Fibroblast of gingiva (primary cell): ENCODE data around the gene GNAI2.
"Not testable (repeated sequence)": the region's sequence is repeated elsewhere in the genome, so short reads cannot be mapped to it uniquely, and the experiment has no call there.

Experiments
- DNase-seq: peaks from one replicate; pipeline ENCODE4 v3.0.0-alpha.2; 2011; ENCODE audit warnings: low read depth

Gene GNAI2

DNA sequence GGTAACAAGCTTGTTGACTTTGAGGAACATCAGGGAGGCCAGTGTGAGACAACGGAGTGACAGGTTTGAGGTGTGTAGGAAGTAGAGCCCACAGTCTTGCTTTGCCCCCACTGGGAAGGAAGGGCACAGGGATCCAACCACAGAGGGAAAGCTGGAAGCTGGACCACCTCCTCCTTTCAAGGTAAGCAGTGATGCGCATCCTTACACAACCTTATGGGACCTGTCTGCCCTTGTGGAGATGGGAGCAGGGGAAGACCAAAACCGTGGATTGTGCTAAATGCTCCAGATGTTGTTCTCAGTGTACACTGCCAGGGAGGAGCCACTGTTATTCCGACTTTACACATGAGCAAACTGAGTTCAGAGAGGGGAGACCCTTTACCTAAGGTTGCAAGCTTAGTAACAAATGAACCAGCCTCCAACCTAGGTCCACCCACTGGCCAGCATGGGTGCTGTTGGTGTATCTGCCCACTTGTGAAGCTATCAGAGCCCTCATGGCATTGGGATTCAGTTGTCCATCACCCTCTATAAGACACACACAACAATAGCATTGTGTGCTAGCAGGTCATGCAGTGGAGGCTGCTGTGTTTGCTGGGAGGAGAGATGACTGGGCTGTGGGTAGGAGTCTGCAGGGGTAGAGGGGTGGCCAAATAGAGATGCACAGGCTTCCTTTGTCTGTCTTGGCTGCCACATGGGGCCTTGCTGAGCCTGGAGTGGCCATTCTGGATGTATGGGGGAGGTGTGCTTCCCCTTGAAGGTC lies 42.3 kb downstream of the GNAI2 start:
- DNase-seq = no peak

DNA sequence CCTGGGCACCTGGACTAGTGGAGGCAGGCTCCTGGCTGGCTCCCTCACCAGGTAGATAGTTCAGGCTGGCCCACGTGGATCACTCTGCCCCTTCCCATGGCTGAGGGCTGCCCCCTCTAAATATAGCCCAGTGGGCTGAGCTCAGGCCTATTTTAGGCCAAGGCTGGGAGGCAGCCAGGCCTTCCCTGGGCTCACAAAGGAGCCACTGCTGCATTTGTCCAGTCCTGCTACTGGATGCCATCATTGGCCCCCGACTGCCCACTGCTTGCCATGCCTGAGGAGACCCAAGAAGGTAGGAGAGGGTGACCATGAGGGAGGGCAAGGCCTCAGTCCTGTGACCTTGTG lies 42.8 kb downstream of the GNAI2 start, which contains the start of gene LSMEM2:
Gene LSMEM2, plus strand, starts transcription at position 208 of the 345 bp plus-strand sequence. Its CDS starts 27 bp downstream, at position 235.
- DNase-seq = no peak

DNA sequence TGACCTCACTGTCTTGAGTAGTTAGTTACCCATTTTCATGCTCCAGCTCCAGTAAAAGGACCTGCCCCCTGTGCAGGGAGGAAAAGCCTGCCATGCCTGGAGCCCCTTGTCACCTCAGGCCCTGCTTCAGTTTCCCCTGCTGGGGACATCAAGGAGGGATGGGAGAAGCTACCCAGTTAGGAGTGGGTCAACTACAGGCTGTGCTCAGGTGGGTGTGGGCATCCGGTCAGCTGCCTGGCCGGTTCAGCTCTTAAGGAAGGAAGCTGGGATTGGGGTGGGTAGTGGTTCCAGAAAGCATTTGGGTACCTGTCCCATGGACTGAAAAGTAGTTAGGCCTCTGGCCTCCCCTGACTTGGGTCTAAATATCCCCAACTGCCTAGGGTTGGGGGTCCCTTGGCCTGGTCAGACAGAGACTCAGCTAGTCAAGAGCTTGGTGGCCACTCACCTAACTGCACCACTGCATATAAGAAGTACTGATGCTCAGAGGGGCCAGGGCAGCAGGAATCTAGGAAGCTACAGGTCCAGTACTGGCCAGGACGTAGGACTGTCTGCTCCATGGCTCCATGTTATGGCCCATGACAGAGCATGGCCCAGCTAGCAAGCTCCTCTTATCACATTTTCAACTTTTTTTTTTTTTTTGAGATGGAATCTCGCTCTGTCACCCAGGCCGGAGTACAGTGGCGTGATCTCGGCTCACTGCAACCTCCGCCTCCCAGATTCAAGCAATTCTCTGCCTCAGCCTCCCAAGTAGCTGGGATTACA lies 43.4 kb downstream of the GNAI2 start:
- no peak for DNase-seq

DNA sequence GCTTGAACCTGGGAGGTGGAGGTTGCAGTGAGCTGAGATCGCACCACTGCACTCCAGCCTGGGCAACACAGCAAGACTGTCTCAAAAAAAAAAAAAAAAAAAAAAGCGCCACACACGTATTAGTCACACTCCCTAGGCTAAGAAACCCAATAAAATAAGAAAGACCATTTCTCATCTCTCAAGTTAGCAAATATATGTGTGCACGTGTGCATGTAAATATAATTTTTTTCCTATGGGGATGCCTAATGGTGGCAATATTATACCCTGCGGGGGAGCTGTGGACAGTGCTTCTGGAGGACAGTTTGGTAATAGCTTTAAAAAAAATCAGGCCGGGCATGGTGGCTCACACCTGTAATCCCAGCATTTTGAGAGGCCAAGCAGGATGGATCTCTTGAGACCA lies 48.1 kb downstream of the GNAI2 start:
- DNase-seq = not testable (repeated sequence)

DNA sequence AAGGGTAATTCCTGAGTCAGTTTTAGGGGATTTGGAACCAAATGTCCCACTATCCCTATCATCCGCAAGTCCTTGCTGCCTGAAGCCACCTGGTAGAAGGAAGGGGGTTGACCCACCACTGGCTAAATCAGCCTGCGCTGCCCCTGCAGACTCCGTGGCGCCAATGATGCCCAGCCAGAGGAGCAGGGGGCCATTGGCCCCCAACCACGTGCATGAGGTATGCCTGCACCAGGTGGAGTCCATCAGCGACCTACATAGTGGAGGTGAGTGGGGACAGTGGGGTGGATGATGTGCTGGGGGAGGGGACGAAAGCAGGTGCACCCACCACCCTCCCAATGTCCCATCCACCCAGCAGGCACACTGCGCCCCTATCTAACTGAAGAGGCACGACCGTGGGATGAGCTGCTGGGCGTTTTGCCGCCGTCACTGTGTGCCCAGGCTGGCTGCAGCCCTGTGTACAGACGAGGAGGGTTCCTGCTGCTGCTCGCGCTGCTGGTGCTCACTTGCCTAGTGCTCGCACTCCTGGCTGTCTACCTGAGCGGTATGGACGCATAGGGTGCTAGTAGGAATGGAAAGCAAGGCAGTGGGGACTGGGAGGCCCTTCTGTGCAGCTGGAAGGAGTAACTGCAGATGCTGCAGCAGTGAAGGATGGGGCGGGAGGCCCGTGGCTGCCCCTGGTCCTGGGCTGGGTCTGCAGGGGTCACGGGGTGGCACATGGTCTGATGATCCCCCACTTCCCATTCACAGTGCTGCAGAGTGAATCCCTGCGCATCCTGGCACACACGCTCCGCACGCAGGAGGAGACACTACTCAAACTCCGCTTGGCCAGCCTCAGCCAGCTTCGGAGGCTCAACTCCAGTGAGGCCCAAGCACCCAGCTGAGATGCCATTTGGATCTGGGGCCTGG lies 50.6 kb downstream of the GNAI2 start:
- DNase-seq = no peak

DNA sequence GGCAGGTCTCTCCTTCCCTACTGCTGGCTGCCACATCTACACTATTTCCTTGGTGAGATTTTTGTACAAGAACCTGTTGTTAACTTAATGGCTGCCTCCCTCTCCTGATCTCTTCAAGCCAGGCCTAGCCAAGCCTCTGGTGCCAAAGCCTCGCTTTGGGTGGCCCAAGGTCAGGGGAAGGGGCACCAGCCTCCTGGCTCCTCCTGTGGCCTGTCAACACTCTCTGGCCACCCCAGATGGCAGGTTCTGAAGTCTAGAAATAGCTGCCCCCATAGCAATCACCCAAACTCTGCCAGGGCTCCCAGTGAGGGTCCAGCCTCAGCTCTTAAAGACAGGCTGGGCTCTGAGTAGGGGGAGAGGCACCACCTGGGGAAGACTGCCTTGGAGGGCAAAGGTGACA lies 51.3 kb downstream of the GNAI2 start:
- no peak for DNase-seq

DNA sequence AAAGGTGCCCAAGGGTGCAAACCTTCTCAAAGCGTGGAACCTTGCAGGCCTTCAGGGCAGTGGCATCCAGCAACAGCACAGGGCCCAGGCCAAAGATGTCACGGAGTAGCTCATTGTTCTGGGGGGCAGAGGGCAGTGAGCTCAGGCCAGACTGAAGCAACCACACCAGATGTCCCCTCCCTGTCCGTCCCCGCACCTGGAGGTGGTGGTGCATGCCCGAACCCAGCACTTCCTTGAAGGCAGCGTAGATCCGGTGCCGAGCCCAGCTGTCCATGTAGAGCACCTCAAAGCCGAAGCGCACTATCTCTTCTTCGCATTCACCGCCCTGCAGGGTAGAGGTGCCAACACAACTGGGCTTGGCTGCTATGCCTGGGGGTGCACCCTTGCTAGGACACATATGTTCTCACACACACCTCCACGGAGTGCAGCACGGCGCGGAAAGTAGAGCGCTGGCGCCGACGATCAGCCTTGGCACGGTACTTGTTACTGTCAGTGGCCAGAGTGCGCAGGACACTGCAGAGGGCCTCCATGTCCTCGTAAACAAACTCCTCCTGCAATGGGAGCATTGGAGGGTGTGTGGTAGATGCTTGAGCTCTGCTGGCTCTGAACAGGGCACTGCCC lies 52.5 kb downstream of the GNAI2 start:
- no peak for DNase-seq

DNA sequence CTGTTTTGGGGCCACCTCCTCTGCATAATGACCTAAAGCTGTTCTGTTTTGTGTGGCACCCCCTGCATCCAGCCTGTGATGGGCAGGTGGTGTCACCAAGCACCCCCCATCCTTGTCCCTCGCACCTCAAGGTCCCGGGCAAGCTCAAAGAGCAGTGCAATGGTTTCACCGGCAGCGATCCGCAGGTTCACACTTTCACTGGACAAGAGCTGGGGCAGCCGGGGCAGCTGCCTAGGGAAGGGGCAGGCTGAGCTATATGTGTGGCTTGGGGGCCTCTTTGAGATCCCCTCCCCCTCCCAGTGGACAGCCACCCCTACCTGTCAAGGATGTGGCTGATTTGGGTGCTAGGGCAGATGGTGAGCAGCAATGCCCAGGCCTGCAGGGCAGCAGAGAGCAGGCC lies 53.1 kb downstream of the GNAI2 start:
- no peak for DNase-seq

DNA sequence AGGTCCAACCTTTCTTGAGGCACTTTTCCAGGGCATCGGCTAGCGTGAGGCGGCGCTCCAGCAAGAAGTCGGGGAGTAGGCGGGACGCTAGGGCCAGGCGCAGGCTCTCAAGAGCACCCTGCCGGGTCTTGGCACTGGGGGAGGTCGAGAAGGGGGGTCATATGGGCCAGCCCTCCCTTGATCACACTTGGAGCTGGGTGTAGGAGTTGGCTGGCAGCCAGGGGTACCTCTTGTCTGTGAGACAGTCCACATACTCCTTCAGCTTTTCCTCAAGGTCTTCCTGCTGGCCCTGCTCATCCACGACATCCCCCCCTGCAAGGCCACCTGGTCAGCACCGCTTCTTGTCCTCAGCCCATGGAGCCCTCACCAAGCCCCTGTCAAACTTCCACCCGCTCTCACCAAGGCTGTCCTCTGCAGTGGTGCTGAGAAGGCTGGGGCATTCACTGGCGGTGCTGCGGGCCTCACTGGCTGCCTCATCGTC lies 54.2 kb downstream of the GNAI2 start:
- no peak for DNase-seq

DNA sequence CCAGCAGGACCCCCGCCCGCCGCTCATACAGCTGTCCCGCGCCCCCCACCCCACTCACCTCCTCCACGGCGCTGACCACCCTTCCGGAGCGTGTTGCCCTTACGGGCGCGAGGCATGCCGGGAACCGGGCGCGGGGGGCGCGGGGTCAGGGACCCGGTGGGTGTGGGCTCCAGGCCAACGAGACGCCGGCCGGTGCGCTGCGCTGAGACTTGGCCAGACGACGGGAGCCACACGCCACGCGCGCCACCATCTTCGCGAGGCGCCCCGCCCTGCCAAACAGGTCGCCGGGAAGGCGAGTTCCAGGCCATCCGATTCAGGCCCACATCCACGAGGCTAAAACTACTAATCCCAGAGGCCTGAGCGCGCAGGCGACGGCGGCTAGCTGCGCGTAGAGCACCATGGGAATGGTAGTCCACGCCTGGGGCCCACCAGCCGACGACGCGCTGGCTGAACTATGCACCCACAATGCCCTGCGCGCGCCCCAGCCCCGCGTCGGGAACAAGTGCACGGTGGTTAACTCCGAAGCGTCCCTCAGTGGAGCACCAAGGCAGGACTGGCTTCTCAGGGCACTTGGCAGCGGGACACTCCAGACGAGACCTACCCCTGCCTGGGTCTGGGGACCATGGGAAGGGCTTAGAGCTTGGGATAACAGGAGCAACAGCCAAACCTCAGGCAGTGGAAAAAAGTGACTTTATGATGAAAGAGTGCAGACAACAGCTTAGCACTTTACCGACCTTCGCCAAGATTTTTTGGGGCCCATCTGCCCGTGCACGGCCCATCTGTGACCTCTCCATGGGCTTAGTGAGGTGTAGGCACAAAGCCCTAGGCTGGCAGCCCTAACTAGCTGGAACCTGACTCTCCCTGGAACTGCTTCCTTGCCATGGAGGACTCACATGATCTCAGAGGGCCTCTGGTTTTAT lies 56.4 kb downstream of the GNAI2 start, which contains the start of gene IFRD2:
Gene IFRD2, minus strand, starts transcription at position 271 of the 920 bp plus-strand sequence. Its CDS starts 155 bp downstream, at position 116.
- DNase-seq = peak; percentile 96

DNA sequence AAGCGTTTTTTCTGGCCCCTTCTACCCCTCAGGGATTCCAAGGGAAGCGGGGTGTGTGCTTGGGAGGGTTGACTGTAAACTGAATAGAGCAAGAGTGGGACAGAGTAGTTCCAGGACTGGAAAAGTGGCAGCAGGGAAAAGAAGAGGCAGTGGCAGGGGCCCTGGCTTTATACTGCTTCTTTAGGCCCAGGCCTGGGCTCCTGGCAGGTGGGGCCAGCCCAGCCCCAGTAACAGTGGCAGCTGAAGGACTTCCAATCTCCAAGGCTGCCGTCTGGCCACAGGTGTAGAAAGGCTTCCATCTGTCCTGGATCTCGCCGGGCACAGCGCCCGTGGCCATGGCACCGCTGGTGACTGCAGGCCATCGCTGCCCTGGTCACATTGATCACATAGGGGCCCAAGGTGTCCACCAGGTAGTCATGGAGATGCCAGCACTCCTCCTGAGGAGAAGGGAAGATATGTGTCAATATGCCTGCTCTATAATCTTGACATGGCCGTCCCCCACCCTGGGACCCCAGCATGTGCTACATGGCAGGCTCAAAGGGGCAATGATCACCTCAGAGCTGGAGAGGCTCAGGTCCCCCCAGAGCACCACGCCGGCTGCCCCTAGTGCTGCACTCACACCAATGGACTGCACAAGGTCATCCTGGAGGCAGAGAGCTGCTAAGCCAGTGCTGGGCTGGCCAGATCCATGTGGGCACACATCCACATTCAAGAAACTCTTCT lies 57.2 kb downstream of the GNAI2 start:
- no peak for DNase-seq

DNA sequence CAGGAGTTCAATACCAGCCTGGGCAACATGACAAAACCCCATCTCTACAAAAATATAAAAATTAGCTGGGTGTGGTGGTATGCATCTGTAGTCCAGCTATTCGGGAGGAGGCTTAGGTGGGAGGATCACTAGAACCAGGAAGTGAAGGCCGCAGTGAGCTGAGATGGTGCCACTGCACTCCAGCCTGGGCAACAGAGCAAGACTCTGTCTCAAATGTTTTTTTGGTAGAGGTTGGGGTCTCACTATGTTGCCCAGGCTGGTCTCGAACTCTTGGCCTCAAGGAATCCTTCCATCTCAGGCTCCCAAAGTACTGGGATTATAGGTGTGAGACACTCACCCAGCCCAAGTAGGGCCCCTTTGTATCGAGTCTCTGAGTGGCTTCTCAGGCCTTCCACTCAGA lies 58.1 kb downstream of the GNAI2 start:
- no peak for DNase-seq

DNA sequence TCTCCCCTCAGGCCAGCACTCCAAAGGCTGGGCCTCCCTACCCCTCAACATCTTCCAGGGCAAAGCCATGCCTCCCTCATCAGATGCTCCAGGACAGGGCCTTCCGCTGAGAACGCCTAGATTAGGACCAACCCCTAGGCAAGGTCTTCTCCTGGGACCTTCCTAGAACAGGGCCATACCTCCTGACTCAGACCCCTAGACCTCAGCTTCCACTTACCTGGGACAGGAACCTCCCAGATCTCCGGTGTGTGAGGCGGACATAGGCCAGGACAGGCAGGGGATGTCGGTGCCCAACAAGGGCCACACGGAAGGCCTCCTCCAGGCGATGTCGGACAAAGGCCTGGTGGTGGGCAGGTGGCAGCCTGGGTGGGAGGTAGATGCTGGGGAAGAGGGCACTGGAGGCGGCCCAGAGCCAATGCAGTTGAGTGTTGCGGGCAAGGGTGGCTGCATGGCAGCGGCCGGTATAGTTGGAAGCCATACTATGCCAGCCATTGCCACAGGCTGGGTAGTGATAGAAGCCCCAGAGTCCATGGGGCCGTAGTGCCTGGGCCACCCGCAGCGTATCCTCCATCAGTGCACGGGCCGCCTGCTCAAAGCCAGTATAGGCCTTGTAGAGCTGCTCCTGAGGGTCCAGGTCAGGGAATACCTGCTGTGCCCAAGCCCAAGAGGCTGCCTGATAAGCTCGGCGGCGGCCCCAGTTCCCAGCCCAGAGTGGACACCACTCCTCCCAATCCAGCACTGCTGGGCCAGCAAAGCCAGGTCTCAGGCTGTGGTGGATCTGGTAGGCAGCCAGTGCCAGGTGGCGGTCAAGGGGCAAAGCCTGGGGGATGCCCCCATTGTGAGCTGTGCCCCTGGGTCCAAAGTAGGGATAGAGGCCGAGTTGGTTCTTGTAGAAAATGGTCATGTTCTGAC lies 58.7 kb downstream of the GNAI2 start:
- no peak for DNase-seq

DNA sequence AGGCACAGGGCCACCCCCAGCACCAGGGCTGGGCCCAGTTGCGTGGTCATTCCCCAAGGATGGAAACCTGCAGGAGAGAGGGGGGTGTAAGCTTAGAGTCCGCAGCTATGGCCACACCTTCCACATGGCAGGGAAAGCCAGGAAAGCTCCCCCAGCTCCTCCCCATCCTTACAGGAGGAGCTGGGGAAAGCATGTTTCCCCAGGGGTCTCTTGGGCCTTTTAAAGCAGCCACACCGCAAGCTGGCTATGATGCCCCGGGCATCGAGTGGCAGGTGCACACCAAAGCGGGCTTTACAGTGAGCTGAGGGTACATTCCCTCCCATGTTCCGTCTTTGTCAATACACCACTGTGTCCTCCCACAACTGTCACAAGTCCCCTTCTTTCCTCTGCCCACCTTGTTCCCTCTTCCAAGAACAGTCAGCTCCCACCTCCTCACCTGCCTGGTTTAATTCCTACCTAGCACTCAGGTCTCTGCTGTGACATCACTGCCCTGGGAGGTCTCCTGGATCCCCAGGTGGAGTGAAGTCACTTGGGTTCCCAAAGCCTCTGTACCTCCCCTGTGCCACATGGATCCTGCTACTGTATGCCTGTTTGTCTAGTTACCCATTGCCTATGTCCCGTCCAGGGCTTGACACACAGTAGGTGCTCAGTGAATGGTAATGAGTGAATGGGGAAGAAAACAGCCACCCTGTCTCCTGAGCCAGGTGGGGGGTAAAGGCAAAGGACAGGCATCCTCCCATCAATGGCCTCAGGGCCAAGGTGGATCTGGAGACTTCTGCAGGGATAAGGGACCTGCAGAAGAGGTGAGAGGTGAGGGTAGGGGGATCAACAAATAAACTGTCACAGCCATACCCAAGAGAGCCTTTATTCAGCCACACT lies 59.8 kb downstream of the GNAI2 start:
- DNase-seq = no peak

DNA sequence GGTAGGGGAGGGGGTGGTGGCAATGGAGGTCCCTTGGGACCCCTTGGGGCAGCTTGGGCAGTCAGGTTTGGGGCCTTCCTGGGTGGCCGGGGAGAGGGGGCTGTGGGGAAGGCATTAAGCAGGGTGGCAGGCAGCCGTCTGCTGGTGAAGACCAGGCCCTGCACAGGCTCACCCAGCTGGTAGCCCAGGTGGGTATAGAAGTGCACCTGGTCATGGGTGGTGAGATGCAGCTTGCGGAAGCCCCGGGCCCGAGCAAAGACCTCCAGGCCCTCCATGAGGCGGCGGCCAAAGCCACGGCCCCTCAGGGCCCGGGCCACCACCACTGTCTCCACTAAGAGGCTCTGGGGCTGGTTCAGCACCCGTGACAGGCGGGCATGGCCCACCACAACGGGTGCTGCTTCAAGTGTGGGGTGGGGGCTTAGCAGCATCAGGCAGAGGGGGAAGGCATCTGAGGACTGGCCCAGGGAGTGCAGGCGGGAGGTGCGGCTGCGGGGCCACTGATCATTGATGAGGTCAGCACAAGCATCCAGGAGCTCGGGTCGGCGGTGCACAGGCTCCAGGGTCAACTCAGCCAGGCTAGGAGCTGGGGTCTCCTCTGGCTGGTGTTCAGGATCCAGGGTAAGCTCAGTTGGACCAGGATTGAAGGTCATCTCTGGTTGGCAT lies 60.8 kb downstream of the GNAI2 start:
- no peak for DNase-seq

DNA sequence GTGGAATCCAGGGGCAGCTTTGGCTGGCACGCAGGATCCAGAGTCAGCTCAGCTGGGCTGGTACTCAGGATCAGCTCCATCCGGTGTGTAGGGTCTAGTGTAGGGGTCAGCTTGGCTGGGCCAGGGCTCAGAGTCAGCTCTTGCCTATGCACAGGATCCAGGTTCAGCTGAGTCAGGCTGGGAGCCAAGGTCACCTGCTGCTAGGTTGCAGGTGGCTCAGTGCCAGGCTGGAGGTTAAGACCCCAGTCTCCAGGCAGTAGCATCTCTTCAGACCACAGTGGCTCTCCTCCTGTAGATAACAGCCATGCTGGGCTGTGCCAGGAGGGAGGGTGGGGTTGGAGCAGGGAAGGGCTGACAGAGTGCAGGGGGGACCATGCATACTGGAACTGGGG lies 61.4 kb downstream of the GNAI2 start:
- no peak for DNase-seq
